ENCODE data around the gene GAL3ST2. TPM values are rescaled to one million over a fixed set of nuclear protein-coding genes. Genes with fewer than 3 reads are reported as not detected.

The GAL3ST2 gene
- total RNA-seq, 2 experiments from 2014 or later, result 1.1 TPM; not detected in 1

- DNase-seq (ENCODE audit: low spot score), result no peak
- Histone ChIP-seq H3K79me2 (ENCODE audit: insufficient read depth, low read depth, low read length) (no peaks in the 10 kb centered on the region), H3K4me2 (ENCODE audit: low read length) (no peak overlapping the region), H3K4me1 (ENCODE audit: insufficient read depth, low read length, poor library complexity, severe bottlenecking) (no peaks in the 10 kb centered on the region), H3K27ac (ENCODE audit: low read depth, low read length, poor library complexity, severe bottlenecking) (no peak overlapping the region), H2AFZ (ENCODE audit: low read length) (no peak overlapping the region), H3K9me3 (ENCODE audit: low read length) (no peaks in the 10 kb centered on the region), H4K20me1 (ENCODE audit: insufficient read depth, low read length) (no peaks in the 10 kb centered on the region), H3K9me2 (ENCODE audit: insufficient read depth, low read length) (no peaks in the 10 kb centered on the region), H3K36me3 (ENCODE audit: insufficient read depth, low read length) (no peaks in the 10 kb centered on the region), H3K4me3 (ENCODE audit: low read depth, low read length, poor library complexity, severe bottlenecking) (no peak overlapping the region)
- CTCF ChIA-PET (ENCODE audit: unreplicated experiment), result no interaction called here
- POLR2A ChIA-PET, result no interaction called here
- intact Hi-C loops (cut with micrococcal nuclease; ENCODE audit: unreplicated experiment), result no loop called here
- TF ChIP-seq EZH2phosphoT487 (IDR thresholded peaks at IDR 0.05; ENCODE audit: borderline replicate concordance, low read depth, low read length) (no peak), CTCF (conservative IDR thresholded peaks at IDR 0.05; ENCODE audit: low read length) (no peak)
- no TSS peak for BruUV-seq (replicated peaks)
Measured at GRCh38 chr2:241850544-241851324, 74.1 kb downstream of the GAL3ST2 start.

- H2AFZ ChIP-seq (ENCODE audit: low read length), result no peak overlapping the region
- no peaks in the 10 kb centered on the region for H3K9me3 ChIP-seq (ENCODE audit: low read length)
- H3K9me2 ChIP-seq (ENCODE audit: insufficient read depth, low read length), result no peaks in the 10 kb centered on the region
- H3K79me2 ChIP-seq (ENCODE audit: insufficient read depth, low read depth, low read length), result no peaks in the 10 kb centered on the region
- H3K4me2 ChIP-seq (ENCODE audit: low read length), result no peak overlapping the region
- H3K36me3 ChIP-seq (ENCODE audit: insufficient read depth, low read length), result no peaks in the 10 kb centered on the region
- BruUV-seq (replicated peaks), result no TSS peak
- H4K20me1 ChIP-seq (ENCODE audit: insufficient read depth, low read length), result no peaks in the 10 kb centered on the region
- TF ChIP-seq CTCF (conservative IDR thresholded peaks at IDR 0.05; ENCODE audit: low read length) (no peak), EZH2phosphoT487 (IDR thresholded peaks at IDR 0.05; ENCODE audit: borderline replicate concordance, low read depth, low read length) (no peak)
- intact Hi-C loops (cut with micrococcal nuclease; ENCODE audit: unreplicated experiment), result no loop called here
- ChIA-PET CTCF (ENCODE audit: unreplicated experiment) (no interaction called here), POLR2A (no interaction called here)
- no peak overlapping the region for H3K27ac ChIP-seq (ENCODE audit: low read depth, low read length, poor library complexity, severe bottlenecking)
- no peaks in the 10 kb centered on the region for H3K4me1 ChIP-seq (ENCODE audit: insufficient read depth, low read length, poor library complexity, severe bottlenecking)
- no peak overlapping the region for H3K4me3 ChIP-seq (ENCODE audit: low read depth, low read length, poor library complexity, severe bottlenecking)
- DNase-seq (ENCODE audit: low spot score), result no peak
Measured at GRCh38 chr2:241851325-241852115, 74.9 kb downstream of the GAL3ST2 start.
